BJ (cell line): ENCODE data around the gene AXIN1. TPM values are rescaled to one million over a fixed set of nuclear protein-coding genes. Genes with fewer than 3 reads are reported as not detected.
"Not testable (repeated sequence)": the region's sequence is repeated elsewhere in the genome, so short reads cannot be mapped to it uniquely, and the experiment has no call there.

Experiments used
- CTCF ChIA-PET: fragments of 350-600 bp; formaldehyde crosslinking; extraction: SDS; loops from one replicate; lab custom pipeline; 2021; ENCODE audit warnings: antibody characterized with exemption, inconsistent platforms; lab: Yijun Ruan, JAX
- POLR2A ChIA-PET: fragments of 300-600 bp; sonication (Branson Sonifier 250); formaldehyde crosslinking; extraction: SDS; loops from one replicate; lab custom pipeline; 2021; ENCODE audit warnings: antibody characterized with exemption; lab: Charles Lee
- DNase-seq: peaks from one replicate; pipeline ENCODE4 v3.0.0-alpha.2; 2011; ENCODE audit warnings: low read depth
- H3K27me3 ChIP-seq: 2 replicates; pipeline ENCODE4 v1.6.0; 2011; ENCODE audit warnings: low read length; ENCODE audit not compliant: control insufficient read depth, insufficient read depth
- H3K36me3 ChIP-seq: 2 replicates; pipeline ENCODE4 v1.5.1; 2011; ENCODE audit warnings: low read length; ENCODE audit not compliant: control insufficient read depth, insufficient read depth
- H3K4me3 ChIP-seq: 2 replicates; pipeline ENCODE4 v1.5.1; 2011; ENCODE audit warnings: low read depth, mild to moderate bottlenecking, control low read depth, low read length
- CTCF ChIP-seq: IDR thresholded peaks from 2 replicates; pipeline ENCODE4 v1.5.1; 2011; ENCODE audit warnings: low read depth, mild to moderate bottlenecking, control low read depth, inconsistent platforms, low read length, moderate library complexity; ENCODE audit not compliant: insufficient read depth
- polyA plus RNA-seq: library from polyadenylated mRNA; depleted of rRNA; stranded (reverse); fragments of >200 nt; gene quantifications from 2 replicates; pipeline ENCODE4 v1.2.3, GENCODE V29; 2011

AXIN1 gene
- polyA plus RNA-seq, 1 experiment, result 4.3 TPM

DNA sequence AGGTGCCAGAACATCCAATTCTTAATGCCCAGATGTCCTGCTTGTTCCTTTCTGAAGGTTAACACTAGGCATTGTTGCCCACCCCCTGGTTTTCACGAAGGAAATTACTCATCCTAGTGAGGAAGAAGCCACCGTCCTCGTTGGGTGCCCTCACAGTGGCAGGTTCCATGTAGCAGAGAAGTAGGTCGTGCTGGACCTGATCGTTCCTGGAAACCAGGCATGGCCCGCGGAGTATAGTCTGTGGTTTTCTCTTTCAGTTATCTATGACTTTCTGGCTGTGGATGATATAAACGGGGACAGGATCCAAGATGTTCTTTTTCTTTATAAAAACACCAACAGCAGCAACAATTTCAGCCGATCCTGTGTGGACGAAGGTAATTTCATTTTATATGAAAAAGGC is 93.3 kb downstream of the AXIN1 start:
- Histone ChIP-seq H3K27me3 (no peaks in the 10 kb centered on the region), H3K4me3 (no peak overlapping the region), H3K36me3 (peaks cover 18% of the 10 kb centered on the region)
- no peak for DNase-seq
- no peak for TF ChIP-seq CTCF
- CTCF ChIA-PET, result interaction anchor here (1.0 kb wide), 1 partner anchor 15 kb away, joined by 3 read pairs; no protein-coding TSS in a partner anchor
- POLR2A ChIA-PET, result no interaction called here

DNA sequence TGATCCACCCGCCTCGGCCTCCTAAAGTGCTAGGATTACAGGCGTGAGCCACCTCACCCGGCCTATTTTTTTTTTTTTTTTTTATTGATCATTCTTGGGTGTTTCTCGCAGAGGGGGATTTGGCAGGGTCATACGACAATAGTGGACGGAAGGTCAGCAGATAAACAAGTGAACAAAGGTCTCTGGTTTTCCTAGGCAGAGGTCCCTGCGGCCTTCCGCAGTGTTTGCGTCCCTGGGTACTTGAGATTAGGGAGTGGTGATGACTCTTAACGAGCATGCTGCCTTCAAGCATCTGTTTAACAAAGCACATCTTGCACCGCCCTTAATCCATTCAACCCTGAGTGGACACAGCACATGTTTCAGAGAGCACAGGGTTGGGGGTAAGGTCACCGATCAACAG is 94.4 kb downstream of the AXIN1 start:
- POLR2A ChIA-PET, H3K4me3 ChIP-seq, CTCF ChIA-PET, H3K27me3 ChIP-seq, DNase-seq: not testable (repeated sequence)
- peaks cover 20% of the 10 kb centered on the region for H3K36me3 ChIP-seq

DNA sequence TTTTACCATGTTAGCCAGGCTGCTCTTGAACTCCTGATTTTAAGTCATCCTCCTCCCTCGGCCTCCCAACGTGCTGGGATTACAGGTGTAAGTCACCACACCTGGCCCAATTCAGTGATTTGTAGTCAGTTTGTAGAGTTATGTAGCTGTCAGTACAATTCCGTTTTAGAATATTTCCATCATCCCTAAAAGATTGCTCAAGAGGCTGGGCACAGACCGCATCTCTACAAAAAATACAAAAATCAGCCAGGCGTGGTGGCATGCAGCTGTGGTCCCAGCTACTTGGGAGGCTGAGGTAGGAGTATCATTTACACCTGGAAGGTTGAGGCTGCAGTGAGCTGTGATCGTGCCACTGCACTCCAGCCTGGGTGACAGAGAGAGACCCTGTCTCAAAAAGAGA is 97.3 kb downstream of the AXIN1 start:
- CTCF ChIA-PET, result no interaction called here
- no peak for DNase-seq
- POLR2A ChIA-PET, result no interaction called here
- Histone ChIP-seq H3K36me3 (peaks cover 16% of the 10 kb centered on the region), H3K4me3 (no peak overlapping the region), H3K27me3 (no peaks in the 10 kb centered on the region)
- no peak for TF ChIP-seq CTCF

DNA sequence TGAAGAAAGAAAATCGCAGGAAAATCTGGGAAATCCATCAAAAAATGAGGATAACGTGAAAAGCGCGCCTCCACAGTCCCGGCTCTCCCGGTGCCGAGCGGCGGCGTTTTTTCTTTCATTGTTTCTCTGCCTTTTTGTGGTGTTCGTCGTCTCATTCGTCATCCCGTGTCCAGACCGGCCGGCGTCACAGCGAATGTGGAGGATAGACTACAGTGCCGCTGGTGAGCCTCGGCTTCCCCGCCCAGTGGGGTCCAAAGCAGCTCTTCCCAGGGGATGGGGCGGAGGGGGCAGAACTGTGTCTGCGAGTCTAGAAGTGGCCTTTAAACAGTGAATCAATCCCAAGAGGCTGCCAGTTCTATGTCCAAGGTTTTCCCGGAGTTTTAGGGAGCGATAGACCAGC is 98.1 kb downstream of the AXIN1 start:
- POLR2A ChIA-PET, result no interaction called here
- CTCF ChIA-PET, result no interaction called here
- TF ChIP-seq CTCF, result no peak

GRCh38 chr16:253833-254232 is 98.7 kb downstream of the AXIN1 start:
- no peak for DNase-seq
- no peaks in the 10 kb centered on the region for H3K27me3 ChIP-seq
- CTCF ChIA-PET, result interaction anchor here (1.3 kb wide), 1 partner anchor 19 kb away, joined by 3 read pairs; no protein-coding TSS in a partner anchor
- POLR2A ChIA-PET, result no interaction called here
- peaks cover 14% of the 10 kb centered on the region for H3K36me3 ChIP-seq
- no peak for TF ChIP-seq CTCF
- H3K4me3 ChIP-seq, result no peak overlapping the region

More for the DNA sequence above, 98.1 kb downstream of the AXIN1 start:
- Histone ChIP-seq H3K36me3 (peaks cover 12% of the 10 kb centered on the region), H3K27me3 (no peaks in the 10 kb centered on the region), H3K4me3 (no peak overlapping the region)
- DNase-seq, result no peak
